ENCODE measurements around the gene LRRC34. TPM values are rescaled to one million over a fixed set of nuclear protein-coding genes. Genes with fewer than 3 reads are reported as not detected.
A peak's percentile ranks its signal among the peaks of the same experiment; 100 is the strongest.

LRRC34 gene
- total and polyA plus RNA-seq, 10 of the 15 experiments (the other 5 are each of a cell fraction or from before 2014, with no cell fraction given), result 0.24 to 3.7 (median 1.7) TPM

GRCh38 chr3:169764882-169765612, 47.7 kb downstream of the LRRC34 start, which contains the start of gene TERC (continued):
- TF ChIP-seq SKIL (IDR thresholded peaks at IDR 0.05; ENCODE audit: low read depth, poor library complexity, severe bottlenecking), result no peak
- no peak for TF ChIP-seq NR2C2 (IDR thresholded peaks at IDR 0.05; ENCODE audit: borderline replicate concordance, control insufficient read depth, insufficient read length, low read depth)
- TF ChIP-seq PRDM15 (CRISPR knock-in tag; IDR thresholded peaks at IDR 0.05), result no peak
- TF ChIP-seq, protein P1, sequence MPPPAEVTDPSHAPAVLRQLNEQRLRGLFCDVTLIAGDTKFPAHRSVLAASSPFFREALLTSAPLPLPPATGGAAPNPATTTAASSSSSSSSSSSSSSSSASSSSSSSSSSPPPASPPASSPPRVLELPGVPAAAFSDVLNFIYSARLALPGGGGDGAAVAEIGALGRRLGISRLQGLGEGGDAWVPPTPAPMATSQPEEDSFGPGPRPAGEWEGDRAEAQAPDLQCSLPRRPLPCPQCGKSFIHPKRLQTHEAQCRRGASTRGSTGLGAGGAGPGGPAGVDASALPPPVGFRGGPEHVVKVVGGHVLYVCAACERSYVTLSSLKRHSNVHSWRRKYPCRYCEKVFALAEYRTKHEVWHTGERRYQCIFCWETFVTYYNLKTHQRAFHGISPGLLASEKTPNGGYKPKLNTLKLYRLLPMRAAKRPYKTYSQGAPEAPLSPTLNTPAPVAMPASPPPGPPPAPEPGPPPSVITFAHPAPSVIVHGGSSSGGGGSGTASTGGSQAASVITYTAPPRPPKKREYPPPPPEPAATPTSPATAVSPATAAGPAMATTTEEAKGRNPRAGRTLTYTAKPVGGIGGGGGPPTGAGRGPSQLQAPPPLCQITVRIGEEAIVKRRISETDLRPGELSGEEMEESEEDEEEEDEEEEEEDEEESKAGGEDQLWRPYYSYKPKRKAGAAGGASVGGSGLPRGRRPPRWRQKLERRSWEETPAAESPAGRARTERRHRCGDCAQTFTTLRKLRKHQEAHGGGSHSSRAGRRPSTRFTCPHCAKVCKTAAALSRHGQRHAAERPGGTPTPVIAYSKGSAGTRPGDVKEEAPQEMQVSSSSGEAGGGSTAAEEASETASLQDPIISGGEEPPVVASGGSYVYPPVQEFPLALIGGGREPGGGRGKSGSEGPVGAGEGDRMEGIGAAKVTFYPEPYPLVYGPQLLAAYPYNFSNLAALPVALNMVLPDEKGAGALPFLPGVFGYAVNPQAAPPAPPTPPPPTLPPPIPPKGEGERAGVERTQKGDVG (CRISPR knock-in tag; IDR thresholded peaks at IDR 0.05), result no peak
- TF ChIP-seq ZNF207 (IDR thresholded peaks at IDR 0.05; ENCODE audit: borderline replicate concordance), result no peak
- TF ChIP-seq SREBF1 (IDR thresholded peaks at IDR 0.05; ENCODE audit: low read length), result no peak
- TF ChIP-seq, protein P2, sequence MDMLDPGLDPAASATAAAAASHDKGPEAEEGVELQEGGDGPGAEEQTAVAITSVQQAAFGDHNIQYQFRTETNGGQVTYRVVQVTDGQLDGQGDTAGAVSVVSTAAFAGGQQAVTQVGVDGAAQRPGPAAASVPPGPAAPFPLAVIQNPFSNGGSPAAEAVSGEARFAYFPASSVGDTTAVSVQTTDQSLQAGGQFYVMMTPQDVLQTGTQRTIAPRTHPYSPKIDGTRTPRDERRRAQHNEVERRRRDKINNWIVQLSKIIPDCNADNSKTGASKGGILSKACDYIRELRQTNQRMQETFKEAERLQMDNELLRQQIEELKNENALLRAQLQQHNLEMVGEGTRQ (IDR thresholded peaks at IDR 0.05; ENCODE audit: borderline replicate concordance, low read depth, low read length), result no peak
- TF ChIP-seq RAD51 (IDR thresholded peaks at IDR 0.05), result no peak
- TF ChIP-seq PAX5 (IDR thresholded peaks at IDR 0.05; ENCODE audit: borderline replicate concordance, low read depth, low read length), result no peak
- no peak for TF ChIP-seq ZZZ3 (IDR thresholded peaks at IDR 0.05; ENCODE audit: control insufficient read depth, insufficient read length, low read depth)
- TF ChIP-seq BCL11A (IDR thresholded peaks at IDR 0.05; ENCODE audit: low read depth, low read length), result no peak
- no peak for TF ChIP-seq CBX3 (IDR thresholded peaks at IDR 0.05; ENCODE audit: borderline replicate concordance, low read depth)
- TF ChIP-seq, protein P3, sequence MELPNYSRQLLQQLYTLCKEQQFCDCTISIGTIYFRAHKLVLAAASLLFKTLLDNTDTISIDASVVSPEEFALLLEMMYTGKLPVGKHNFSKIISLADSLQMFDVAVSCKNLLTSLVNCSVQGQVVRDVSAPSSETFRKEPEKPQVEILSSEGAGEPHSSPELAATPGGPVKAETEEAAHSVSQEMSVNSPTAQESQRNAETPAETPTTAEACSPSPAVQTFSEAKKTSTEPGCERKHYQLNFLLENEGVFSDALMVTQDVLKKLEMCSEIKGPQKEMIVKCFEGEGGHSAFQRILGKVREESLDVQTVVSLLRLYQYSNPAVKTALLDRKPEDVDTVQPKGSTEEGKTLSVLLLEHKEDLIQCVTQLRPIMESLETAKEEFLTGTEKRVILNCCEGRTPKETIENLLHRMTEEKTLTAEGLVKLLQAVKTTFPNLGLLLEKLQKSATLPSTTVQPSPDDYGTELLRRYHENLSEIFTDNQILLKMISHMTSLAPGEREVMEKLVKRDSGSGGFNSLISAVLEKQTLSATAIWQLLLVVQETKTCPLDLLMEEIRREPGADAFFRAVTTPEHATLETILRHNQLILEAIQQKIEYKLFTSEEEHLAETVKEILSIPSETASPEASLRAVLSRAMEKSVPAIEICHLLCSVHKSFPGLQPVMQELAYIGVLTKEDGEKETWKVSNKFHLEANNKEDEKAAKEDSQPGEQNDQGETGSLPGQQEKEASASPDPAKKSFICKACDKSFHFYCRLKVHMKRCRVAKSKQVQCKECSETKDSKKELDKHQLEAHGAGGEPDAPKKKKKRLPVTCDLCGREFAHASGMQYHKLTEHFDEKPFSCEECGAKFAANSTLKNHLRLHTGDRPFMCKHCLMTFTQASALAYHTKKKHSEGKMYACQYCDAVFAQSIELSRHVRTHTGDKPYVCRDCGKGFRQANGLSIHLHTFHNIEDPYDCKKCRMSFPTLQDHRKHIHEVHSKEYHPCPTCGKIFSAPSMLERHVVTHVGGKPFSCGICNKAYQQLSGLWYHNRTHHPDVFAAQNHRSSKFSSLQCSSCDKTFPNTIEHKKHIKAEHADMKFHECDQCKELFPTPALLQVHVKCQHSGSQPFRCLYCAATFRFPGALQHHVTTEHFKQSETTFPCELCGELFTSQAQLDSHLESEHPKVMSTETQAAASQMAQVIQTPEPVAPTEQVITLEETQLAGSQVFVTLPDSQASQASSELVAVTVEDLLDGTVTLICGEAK (IDR thresholded peaks at IDR 0.05; ENCODE audit: borderline replicate concordance), result peak; percentile 70; the same call in 1 of the 2 replicates
- no peak for TF ChIP-seq STAT3 (IDR thresholded peaks at IDR 0.05; ENCODE audit: low read depth, low read length)
